H9 (cell line): ENCODE results near the gene LCP1. TPM values are rescaled to one million over a fixed set of nuclear protein-coding genes. Genes with fewer than 3 reads are reported as not detected.

Experiments used
- DNase-seq: peaks from one replicate; pipeline ENCODE4 v3.0.0-alpha.2; 2017
- H2AFZ ChIP-seq: one replicate; pipeline ENCODE4 v1.6.1; 2013; ENCODE audit warnings: mild to moderate bottlenecking, low read length, control low read depth, moderate library complexity
- H2AK5ac ChIP-seq: 2 replicates; pipeline ENCODE4 v1.6.1; 2013; ENCODE audit warnings: low read length, control low read depth, mixed read lengths; ENCODE audit not compliant: insufficient read length
- H2BK120ac ChIP-seq: one replicate; pipeline ENCODE4 v1.6.1; 2013; ENCODE audit warnings: low read depth, mild to moderate bottlenecking, low read length, control low read depth, inconsistent platforms; ENCODE audit not compliant: poor library complexity, severe bottlenecking
- H2BK12ac ChIP-seq: 2 replicates; pipeline ENCODE4 v1.6.1; 2013; ENCODE audit warnings: low read length, control low read depth, mixed read lengths, low read depth; ENCODE audit not compliant: insufficient read length
- H2BK15ac ChIP-seq: 2 replicates; pipeline ENCODE4 v1.6.1; 2013; ENCODE audit warnings: low read depth, low read length, control low read depth
- H2BK20ac ChIP-seq: one replicate; pipeline ENCODE4 v1.6.1; 2013; ENCODE audit warnings: low read depth, mild to moderate bottlenecking, low read length, control low read depth, inconsistent platforms; ENCODE audit not compliant: poor library complexity, severe bottlenecking
- H2BK5ac ChIP-seq: 2 replicates; pipeline ENCODE4 v1.6.1; 2013; ENCODE audit warnings: low read length, control low read depth, mixed read lengths; ENCODE audit not compliant: insufficient read length
- H3K14ac ChIP-seq: 2 replicates; pipeline ENCODE4 v1.6.1; 2013; ENCODE audit warnings: low read length, control low read depth; ENCODE audit not compliant: insufficient read depth
- H3K18ac ChIP-seq: 2 replicates; pipeline ENCODE4 v1.6.1; 2013; ENCODE audit warnings: low read depth, mild to moderate bottlenecking, mixed read lengths, low read length, control low read depth; ENCODE audit not compliant: insufficient read length
- H3K23ac ChIP-seq: 2 replicates; pipeline ENCODE4 v1.6.1; 2013; ENCODE audit warnings: low read length, control low read depth, mixed read lengths, low read depth; ENCODE audit not compliant: insufficient read length
- H3K23me2 ChIP-seq: 2 replicates; pipeline ENCODE4 v1.6.1; 2013; ENCODE audit warnings: low read depth, mild to moderate bottlenecking, mixed read lengths, low read length, control low read depth; ENCODE audit not compliant: insufficient read length, poor library complexity, severe bottlenecking
- H3K27ac ChIP-seq: 2 replicates; pipeline ENCODE4 v1.5.1; 2013; ENCODE audit warnings: low read length, control low read depth, mixed read lengths, low read depth; ENCODE audit not compliant: insufficient read length
- H3K27me3 ChIP-seq: 2 replicates; pipeline ENCODE4 v1.6.1; 2013; ENCODE audit warnings: low read length, control low read depth, inconsistent platforms; ENCODE audit not compliant: insufficient read depth
- H3K4ac ChIP-seq: 2 replicates; pipeline ENCODE4 v1.6.1; 2013; ENCODE audit warnings: low read depth, mild to moderate bottlenecking, control low read depth, inconsistent platforms, low read length, moderate library complexity
- H3K4me1 ChIP-seq: 2 replicates; pipeline ENCODE4 v1.6.1; 2013; ENCODE audit warnings: low read length, control low read depth, inconsistent platforms; ENCODE audit not compliant: insufficient read depth
- H3K4me2 ChIP-seq: 2 replicates; pipeline ENCODE4 v1.6.1; 2013; ENCODE audit warnings: low read length, control low read depth, mixed read lengths; ENCODE audit not compliant: insufficient read length, insufficient read depth
- H3K56ac ChIP-seq: 2 replicates; pipeline ENCODE4 v1.6.1; 2013; ENCODE audit warnings: low read depth, mild to moderate bottlenecking, mixed read lengths, low read length, control low read depth; ENCODE audit not compliant: insufficient read length
- H3K79me1 ChIP-seq: 2 replicates; pipeline ENCODE4 v1.6.1; 2013; ENCODE audit warnings: low read depth, mild to moderate bottlenecking, moderate library complexity, low read length, control low read depth, inconsistent platforms; ENCODE audit not compliant: insufficient read depth, poor library complexity, severe bottlenecking
- H3K79me2 ChIP-seq: 2 replicates; pipeline ENCODE4 v1.6.1; 2013; ENCODE audit warnings: low read length, control low read depth, inconsistent platforms; ENCODE audit not compliant: insufficient read depth
- H3K9ac ChIP-seq: 2 replicates; pipeline ENCODE4 v1.6.1; 2013; ENCODE audit warnings: low read length, control low read depth, mixed read lengths; ENCODE audit not compliant: insufficient read length; ENCODE audit errors: extremely low read depth
- H3K9me3 ChIP-seq: one replicate; pipeline ENCODE4 v1.6.1; 2013; ENCODE audit warnings: low read depth, low read length, inconsistent platforms; ENCODE audit not compliant: control insufficient read depth
- H3T11ph ChIP-seq: one replicate; pipeline ENCODE4 v1.6.1; 2013; ENCODE audit warnings: mild to moderate bottlenecking, low read length, control low read depth, inconsistent platforms
- H4K20me1 ChIP-seq: one replicate; pipeline ENCODE4 v1.6.1; 2013; ENCODE audit not compliant: control insufficient read depth, insufficient read length, insufficient read depth
- H4K5ac ChIP-seq: 2 replicates; pipeline ENCODE4 v1.6.1; 2013; ENCODE audit warnings: low read depth, mild to moderate bottlenecking, mixed read lengths, low read length, control low read depth; ENCODE audit not compliant: insufficient read length
- H4K8ac ChIP-seq: replicated peaks from 2 replicates; pipeline ENCODE4 v1.6.1; 2013; ENCODE audit warnings: low read length, control low read depth, mixed read lengths, low read depth; ENCODE audit not compliant: insufficient read length
- H4K91ac ChIP-seq: 2 replicates; pipeline ENCODE4 v1.6.1; 2013; ENCODE audit warnings: low read depth, mild to moderate bottlenecking, moderate library complexity, mixed read lengths, low read length, control low read depth; ENCODE audit not compliant: insufficient read length
- H3K27ac Mint-ChIP-seq, 3 experiments: 2 replicates in 2 of 3; 3 replicates in 1 of 3; pipeline ENCODE4 v1.8.0; 2020 to 2021; ENCODE audit warnings: mixed read lengths in 3 of 3, mild to moderate bottlenecking in 1 of 3, moderate library complexity in 1 of 3
- H3K27me3 Mint-ChIP-seq: 2 replicates; pipeline ENCODE4 v1.8.0; 2021; ENCODE audit warnings: low read depth, mild to moderate bottlenecking, moderate library complexity, mixed read lengths
- H3K36me3 Mint-ChIP-seq, 3 experiments: 2 replicates in 2 of 3; 3 replicates in 1 of 3; pipeline ENCODE4 v1.8.0; 2020 to 2021; ENCODE audit warnings: low read depth in 3 of 3, mixed read lengths in 3 of 3; ENCODE audit not compliant: insufficient read depth in 1 of 3
- H3K4me1 Mint-ChIP-seq, 2 experiments: 2 replicates each; pipeline ENCODE4 v1.8.0; 2020; ENCODE audit warnings: mixed read lengths in 2 of 2
- H3K4me3 Mint-ChIP-seq, 2 experiments: 2 replicates in 1 of 2; 3 replicates in 1 of 2; pipeline ENCODE4 v1.8.0; 2020 to 2021; ENCODE audit warnings: mild to moderate bottlenecking in 2 of 2, mixed read lengths in 2 of 2, moderate library complexity in 1 of 2
- H3K9me3 Mint-ChIP-seq, 2 experiments: 2 replicates in 1 of 2; 3 replicates in 1 of 2; pipeline ENCODE4 v1.8.0; 2020; ENCODE audit warnings: mild to moderate bottlenecking in 2 of 2, mixed read lengths in 2 of 2, moderate library complexity in 1 of 2
- CTCF ChIP-seq: fragments of 200-600 bp; sonication (generic); conservative IDR thresholded peaks from 3 replicates; pipeline ENCODE4 v1.8.0; 2021; ENCODE audit warnings: antibody characterized with exemption, mild to moderate bottlenecking
- WGBS: extraction: QIAGEN DNeasy Blood & Tissue Kit; methylation state at CpG from one replicate; pipeline ENCODE4 v1.1.7; 2013; ENCODE audit warnings: missing lambda C conversion rate, low lambda C conversion rate, mixed read lengths; ENCODE audit not compliant: insufficient read length; ENCODE audit errors: extremely low coverage; 5-methylcytosine and 5-hydroxymethylcytosine counted together
- total RNA-seq: library from RNA; stranded (reverse); gene quantifications from 2 replicates; pipeline ENCODE4 v1.2.1, GENCODE V29; 2021

The LCP1 gene
- total RNA-seq, 1 experiment from 2014 or later = 0.81 TPM

- no peak overlapping the region for H4K91ac ChIP-seq
- no peak overlapping the region for H2AK5ac ChIP-seq
- H3K14ac ChIP-seq = no peak overlapping the region
- no peak for TF ChIP-seq CTCF
- no peak overlapping the region for H4K8ac ChIP-seq
- no peak overlapping the region for H2BK15ac ChIP-seq
- H3K9me3 Mint-ChIP-seq = no peaks in the 10 kb centered on the region
- no peak overlapping the region for H4K5ac ChIP-seq
- H3K23ac ChIP-seq = no peak overlapping the region
- no peak overlapping the region for H3K9ac ChIP-seq
- no peak overlapping the region for H2BK12ac ChIP-seq
- no peak overlapping the region for H3K27ac Mint-ChIP-seq
- no peaks in the 10 kb centered on the region for H3K36me3 Mint-ChIP-seq
- H3K4ac ChIP-seq = no peak overlapping the region
- H3K4me1 Mint-ChIP-seq = no peaks in the 10 kb centered on the region
- no peaks in the 10 kb centered on the region for H3K4me1 ChIP-seq
- DNase-seq = no peak
- no peak overlapping the region for H3K18ac ChIP-seq
- no peaks in the 10 kb centered on the region for H4K20me1 ChIP-seq
- no peak overlapping the region for H2AFZ ChIP-seq
- no peak overlapping the region for H3K4me3 Mint-ChIP-seq
- no peak overlapping the region for H3K4me2 ChIP-seq
- H3K56ac ChIP-seq = no peak overlapping the region
- no peak overlapping the region for H3T11ph ChIP-seq
- H3K79me2 ChIP-seq = no peaks in the 10 kb centered on the region
- H2BK120ac ChIP-seq = no peak overlapping the region
- H3K27ac ChIP-seq = no peak overlapping the region
- H3K9me3 ChIP-seq = no peaks in the 10 kb centered on the region
- no peak overlapping the region for H2BK5ac ChIP-seq
- H3K27me3 ChIP-seq = no peaks in the 10 kb centered on the region
- WGBS = no CpG with 5 or more reads among the region's 3 CpGs
- no peaks in the 10 kb centered on the region for H3K23me2 ChIP-seq
- H3K79me1 ChIP-seq = no peaks in the 10 kb centered on the region
- H3K27me3 Mint-ChIP-seq = no peaks in the 10 kb centered on the region; the same call in 1 of the 2 replicates
- H2BK20ac ChIP-seq = no peak overlapping the region
Observed at GRCh38 chr13:46198696-46199193, 16.8 kb upstream of the LCP1 start.
